ENCODE measurements around the gene EPB41L4A. TPM values are rescaled to one million over a fixed set of nuclear protein-coding genes. Genes with fewer than 3 reads are reported as not detected.

The EPB41L4A gene
- total RNA-seq, 3 donors from 2014 or later, result 22.0 to 25.9 (median 22.6) TPM

DNA sequence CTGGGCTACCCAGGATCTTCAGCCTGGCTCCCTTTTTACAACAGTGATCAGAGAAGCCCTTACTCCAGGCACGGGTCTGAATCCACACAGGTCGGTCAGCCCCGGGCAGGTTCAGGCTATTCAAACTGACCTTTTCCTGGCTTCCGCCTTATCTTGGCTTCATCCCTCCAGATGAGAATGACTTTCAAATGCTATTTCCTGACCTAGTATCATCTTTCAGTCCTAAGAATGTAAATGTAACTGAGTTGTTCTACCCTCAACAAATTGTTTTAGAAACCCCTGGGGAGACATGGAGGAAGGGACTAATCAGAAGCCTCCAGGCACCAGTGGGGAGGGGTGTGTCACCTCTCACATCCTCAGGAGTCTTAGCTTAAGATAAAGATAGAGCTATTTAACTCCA is 213.2 kb downstream of the EPB41L4A start:
- DNase-seq (ENCODE audit: low spot score in 2 of 2), result no peak
- H3K27me3 ChIP-seq, result no peaks in the 10 kb centered on the region
- TF ChIP-seq CTCF (IDR thresholded peaks at IDR 0.05), result no peak
- no peak for TF ChIP-seq POLR2A (IDR thresholded peaks at IDR 0.05)
- no peak for TF ChIP-seq POLR2AphosphoS5 (IDR thresholded peaks at IDR 0.05)

DNA sequence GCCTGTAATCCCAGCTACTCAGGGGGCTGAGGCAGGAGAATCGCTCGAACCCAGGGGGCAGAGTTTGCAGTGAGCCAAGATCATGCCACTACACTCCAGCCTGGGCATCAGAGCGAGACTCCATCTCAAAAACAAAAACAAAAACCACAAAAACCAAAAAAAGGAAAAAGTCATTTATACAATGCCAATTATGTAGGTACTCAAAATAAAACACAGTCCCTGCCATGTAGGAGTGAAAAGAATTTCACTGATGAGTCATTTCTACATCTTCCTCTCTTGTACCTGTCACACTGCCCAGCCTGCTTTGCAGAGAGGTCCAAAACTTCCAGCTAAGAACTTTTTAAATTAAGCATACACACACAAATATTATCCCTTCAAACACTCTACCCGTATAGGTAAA is 215.8 kb downstream of the EPB41L4A start:
- no peaks in the 10 kb centered on the region for H3K27me3 ChIP-seq
- no peak overlapping the region for H3K4me3 ChIP-seq
- no peaks in the 10 kb centered on the region for H3K36me3 ChIP-seq
- H3K27ac ChIP-seq, result no peak overlapping the region
- no peak for DNase-seq (ENCODE audit: low spot score in 2 of 2)
- intact Hi-C loops (cut with DNase I; ENCODE audit: low total_unique reads), result no loop called here
- no peaks in the 10 kb centered on the region for H3K4me1 ChIP-seq
- H3K9me3 ChIP-seq, result no peaks in the 10 kb centered on the region
- TF ChIP-seq POLR2A (IDR thresholded peaks at IDR 0.05) (no peak), POLR2AphosphoS5 (IDR thresholded peaks at IDR 0.05) (no peak), CTCF (IDR thresholded peaks at IDR 0.05) (no peak)

More for the DNA sequence above, 213.2 kb downstream of the EPB41L4A start:
- Histone ChIP-seq H3K27ac (no peak overlapping the region), H3K4me1 (no peaks in the 10 kb centered on the region), H3K36me3 (no peaks in the 10 kb centered on the region), H3K4me3 (no peak overlapping the region), H3K9me3 (no peaks in the 10 kb centered on the region)
- intact Hi-C loops (cut with DNase I; ENCODE audit: low total_unique reads), result no loop called here

DNA sequence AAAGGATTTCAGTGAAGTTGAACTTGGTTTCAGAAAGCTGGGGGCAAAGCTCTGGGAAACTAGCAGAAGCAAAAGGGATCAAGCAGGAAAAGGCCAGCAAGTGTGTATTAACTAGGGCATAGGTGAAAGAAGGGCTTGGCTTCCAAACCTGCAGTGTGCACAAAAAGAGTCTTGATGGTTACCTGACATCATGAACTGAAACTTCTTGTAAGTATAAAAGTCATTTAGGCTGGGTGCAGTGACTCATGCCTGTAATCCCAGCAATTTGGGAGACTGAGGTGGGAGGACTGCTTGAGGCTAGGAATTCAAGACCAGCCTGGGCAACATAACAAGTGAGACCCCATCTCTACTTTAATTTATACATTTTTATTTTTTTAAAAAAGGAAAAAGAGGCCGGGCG is 216.4 kb downstream of the EPB41L4A start:
- no peak overlapping the region for H3K27ac ChIP-seq
- H3K36me3 ChIP-seq, result no peaks in the 10 kb centered on the region
- H3K9me3 ChIP-seq, result no peaks in the 10 kb centered on the region
- no peak for DNase-seq (ENCODE audit: low spot score in 2 of 2)
- no peaks in the 10 kb centered on the region for H3K4me1 ChIP-seq
- intact Hi-C loops (cut with DNase I; ENCODE audit: low total_unique reads), result no loop called here
- no peak overlapping the region for H3K4me3 ChIP-seq
- no peaks in the 10 kb centered on the region for H3K27me3 ChIP-seq
- TF ChIP-seq POLR2A (IDR thresholded peaks at IDR 0.05), result no peak
- no peak for TF ChIP-seq CTCF (IDR thresholded peaks at IDR 0.05)
- TF ChIP-seq POLR2AphosphoS5 (IDR thresholded peaks at IDR 0.05), result no peak

- intact Hi-C loops (cut with DNase I; ENCODE audit: low total_unique reads), result no loop called here
- no peaks in the 10 kb centered on the region for H3K4me1 ChIP-seq
- no peaks in the 10 kb centered on the region for H3K9me3 ChIP-seq
- H3K4me3 ChIP-seq, result no peak overlapping the region
- H3K27me3 ChIP-seq, result no peaks in the 10 kb centered on the region
- TF ChIP-seq POLR2AphosphoS5 (IDR thresholded peaks at IDR 0.05) (no peak), POLR2A (IDR thresholded peaks at IDR 0.05) (no peak), CTCF (IDR thresholded peaks at IDR 0.05) (no peak)
- H3K36me3 ChIP-seq, result no peaks in the 10 kb centered on the region
- no peak for DNase-seq (ENCODE audit: low spot score in 2 of 2)
- no peak overlapping the region for H3K27ac ChIP-seq
Observed at GRCh38 chr5:112201141-112201540, 217.9 kb downstream of the EPB41L4A start.

DNA sequence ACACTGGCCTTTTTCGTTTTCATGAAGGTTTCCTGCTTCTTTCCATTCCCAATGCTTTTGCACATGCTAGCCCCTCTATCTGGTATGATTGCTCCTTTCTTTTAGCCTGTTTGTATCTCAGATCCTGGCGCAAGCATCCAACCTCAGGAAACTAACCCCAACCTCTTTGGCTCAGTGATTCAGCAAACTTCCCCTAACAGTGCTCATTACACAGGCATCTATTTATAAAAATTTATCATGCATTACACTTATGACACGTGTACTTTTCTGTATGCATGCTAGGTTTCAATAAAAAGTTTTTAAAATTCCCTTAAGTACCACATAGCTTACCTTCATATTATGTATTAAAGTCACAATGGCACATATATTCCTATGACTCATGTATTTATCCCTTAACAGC is 218.9 kb downstream of the EPB41L4A start:
- intact Hi-C loops (cut with DNase I; ENCODE audit: low total_unique reads), result no loop called here
- H3K4me1 ChIP-seq, result no peaks in the 10 kb centered on the region
- no peaks in the 10 kb centered on the region for H3K36me3 ChIP-seq
- H3K4me3 ChIP-seq, result no peak overlapping the region
- no peak overlapping the region for H3K27ac ChIP-seq
- TF ChIP-seq POLR2A (IDR thresholded peaks at IDR 0.05) (no peak), CTCF (IDR thresholded peaks at IDR 0.05) (no peak), POLR2AphosphoS5 (IDR thresholded peaks at IDR 0.05) (no peak)
- no peaks in the 10 kb centered on the region for H3K27me3 ChIP-seq
- DNase-seq (ENCODE audit: low spot score in 2 of 2), result no peak
- no peaks in the 10 kb centered on the region for H3K9me3 ChIP-seq

Data from breast epithelium (tissue), 4 donors.